HS-27A (cell line): ENCODE measurements around the gene TMEM215.
"Not testable (repeated sequence)": the region's sequence is repeated elsewhere in the genome, so short reads cannot be mapped to it uniquely, and the experiment has no call there.

Source experiments
- DNase-seq: peaks from one replicate; pipeline ENCODE4 v3.0.0-alpha.2; 2012; ENCODE audit warnings: low read depth, missing footprints

Gene TMEM215

GRCh38 chr9:32783168-32783891, at the start of gene TMEM215:
TMEM215 (plus strand) TSS chr9:32783540; CDS start chr9:32784184, 644 bp downstream.
- DNase-seq = no peak

- no peak for DNase-seq
Observed at GRCh38 chr9:32735476-32735875, 47.9 kb upstream of the TMEM215 start.

GRCh38 chr9:32737378-32737777, 46.0 kb upstream of the TMEM215 start:
- no peak for DNase-seq

- no peak for DNase-seq
Observed at GRCh38 chr9:32738501-32739172, 44.7 kb upstream of the TMEM215 start.

- peak; percentile 24 for DNase-seq
Observed at GRCh38 chr9:32741706-32742105, 41.6 kb upstream of the TMEM215 start.

DNA sequence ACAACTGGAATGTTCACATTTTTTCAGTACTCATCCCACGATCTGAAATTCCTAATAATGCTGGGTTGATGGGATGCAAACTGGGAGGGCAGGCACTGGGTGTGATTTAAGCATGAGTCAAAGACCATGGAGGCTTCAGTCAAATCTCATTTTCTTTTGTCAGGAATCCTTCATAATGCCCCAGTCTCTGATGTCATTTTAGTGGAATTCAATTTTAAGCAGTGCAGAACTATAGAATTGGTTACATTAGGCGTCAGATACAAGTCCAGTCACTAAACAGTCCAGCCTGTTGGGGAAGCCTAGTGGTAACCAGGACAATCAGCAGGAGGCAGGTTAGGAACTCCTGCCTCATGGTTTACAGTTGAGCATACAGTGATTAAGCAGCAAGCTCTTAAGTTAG, 41.0 kb upstream of the TMEM215 start:
- DNase-seq = peak; percentile 59

DNA sequence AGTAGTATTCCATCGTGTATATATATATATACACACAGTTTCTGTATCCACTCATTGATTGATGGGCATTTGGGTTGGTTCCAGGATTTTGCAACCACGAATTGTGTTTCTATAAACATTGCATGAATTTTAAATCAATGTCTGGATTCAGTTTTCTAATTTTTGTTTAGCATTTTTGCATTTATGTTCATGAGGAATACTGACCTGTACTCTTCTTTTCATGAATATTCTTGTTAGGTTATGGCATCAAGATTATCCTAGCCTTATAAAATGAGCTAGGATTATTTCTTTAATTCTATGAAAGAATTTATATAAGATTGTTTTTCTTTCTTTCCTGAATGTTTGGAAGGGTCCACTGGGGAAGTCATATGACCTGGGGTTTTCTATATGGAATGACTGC, 35.3 kb upstream of the TMEM215 start:
- DNase-seq = no peak

DNA sequence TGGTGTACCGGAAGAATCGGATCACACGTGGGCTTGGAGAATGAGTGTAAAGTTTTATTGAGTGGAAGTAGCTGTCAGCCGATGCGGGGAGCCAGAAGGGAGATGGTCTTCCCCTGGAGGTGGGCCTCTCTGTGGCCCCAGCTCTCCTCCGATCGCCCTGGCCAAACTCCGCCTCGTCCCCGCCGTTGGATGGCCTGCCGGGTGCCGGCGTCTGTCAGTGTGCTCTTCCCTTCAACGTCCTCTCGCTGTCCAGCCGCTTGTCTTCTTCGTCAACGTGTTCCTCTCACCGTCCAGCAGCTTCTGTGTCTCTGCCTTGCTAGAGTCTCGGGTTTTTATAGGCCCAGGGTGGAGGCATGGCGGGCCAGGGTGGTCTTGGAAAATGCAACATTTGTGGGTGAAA, 27.6 kb upstream of the TMEM215 start:
- DNase-seq = no peak

DNA sequence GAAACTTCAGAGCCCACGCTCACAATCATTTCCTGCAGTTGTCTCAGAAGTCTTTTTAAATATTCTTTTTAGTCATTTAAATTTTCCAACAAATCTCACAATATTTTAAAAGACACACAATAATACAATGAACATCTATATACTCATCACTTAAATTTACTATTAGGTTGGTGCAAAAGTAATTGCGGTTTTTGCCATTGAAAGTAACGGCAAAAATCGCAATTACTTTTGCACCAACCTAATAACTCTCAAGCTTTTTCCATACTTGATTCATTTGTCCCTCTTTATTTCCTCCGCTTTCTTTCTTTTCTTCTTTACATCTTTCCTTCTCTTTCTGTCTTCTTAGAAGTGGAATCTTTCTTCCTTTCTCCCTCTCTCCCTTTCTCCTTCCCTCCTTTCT, 19.2 kb upstream of the TMEM215 start:
- DNase-seq = no peak

- no peak for DNase-seq
Observed at GRCh38 chr9:32775283-32775682, 8.1 kb upstream of the TMEM215 start.

GRCh38 chr9:32776201-32776600, 7.1 kb upstream of the TMEM215 start:
- no peak for DNase-seq

DNA sequence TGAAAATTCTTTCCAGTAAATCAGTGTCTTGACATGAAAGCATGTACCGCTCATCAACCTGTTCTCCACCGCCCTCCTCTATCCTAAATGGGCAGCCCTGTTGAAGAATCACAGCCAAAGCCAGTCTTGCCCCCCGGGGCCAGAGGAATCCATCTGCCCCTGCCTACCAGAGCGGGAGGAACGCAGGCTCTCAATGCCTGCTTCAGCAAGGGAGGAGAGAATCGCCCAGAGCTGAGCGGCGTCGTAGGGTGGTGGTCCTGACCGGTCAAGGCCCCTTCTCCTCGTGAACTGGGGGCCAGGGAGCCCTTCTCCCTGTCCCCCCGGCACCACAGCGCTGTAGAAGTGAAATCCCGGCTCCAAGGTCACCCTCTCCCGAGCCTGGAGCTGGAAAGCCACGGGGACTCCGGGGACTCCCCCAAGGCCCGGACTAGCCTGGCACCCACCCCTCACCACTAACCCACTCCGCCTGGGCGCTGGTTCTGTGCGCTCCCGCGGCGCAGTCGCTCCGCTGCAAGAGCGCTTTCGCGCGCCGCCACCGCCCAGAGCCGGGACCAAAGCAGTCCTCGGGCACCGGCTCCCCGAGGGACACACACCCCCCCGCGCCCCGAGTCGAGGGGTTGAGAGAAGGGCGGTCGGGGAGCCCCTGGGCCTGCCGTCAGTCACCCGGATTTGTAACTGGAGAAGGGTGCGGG, 718 bp upstream of the TMEM215 start:
- no peak for DNase-seq

GRCh38 chr9:32787816-32788215, 4.5 kb downstream of the TMEM215 start:
- DNase-seq = no peak

- not testable (repeated sequence) for DNase-seq
Observed at GRCh38 chr9:32796015-32796414, 12.7 kb downstream of the TMEM215 start.

DNA sequence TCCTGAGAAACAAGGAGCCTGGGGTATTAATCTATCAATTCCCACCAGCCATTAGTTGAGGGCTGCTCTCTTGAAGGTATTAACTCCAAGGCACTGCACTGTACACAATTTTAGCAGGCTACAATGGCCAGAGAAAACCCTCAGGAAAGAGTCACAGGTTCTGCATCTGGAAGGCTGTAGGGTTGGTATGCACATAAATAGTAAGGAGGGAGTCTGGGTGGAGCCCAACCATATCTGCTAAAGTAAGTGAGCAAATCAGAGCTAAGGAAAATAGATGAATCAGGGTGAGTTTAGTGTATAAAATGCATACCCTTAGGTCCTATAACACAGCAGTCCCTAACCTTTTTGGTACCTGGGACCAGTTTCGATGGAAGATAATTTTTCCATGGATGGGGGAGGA, 18.2 kb downstream of the TMEM215 start:
- DNase-seq = no peak

DNA sequence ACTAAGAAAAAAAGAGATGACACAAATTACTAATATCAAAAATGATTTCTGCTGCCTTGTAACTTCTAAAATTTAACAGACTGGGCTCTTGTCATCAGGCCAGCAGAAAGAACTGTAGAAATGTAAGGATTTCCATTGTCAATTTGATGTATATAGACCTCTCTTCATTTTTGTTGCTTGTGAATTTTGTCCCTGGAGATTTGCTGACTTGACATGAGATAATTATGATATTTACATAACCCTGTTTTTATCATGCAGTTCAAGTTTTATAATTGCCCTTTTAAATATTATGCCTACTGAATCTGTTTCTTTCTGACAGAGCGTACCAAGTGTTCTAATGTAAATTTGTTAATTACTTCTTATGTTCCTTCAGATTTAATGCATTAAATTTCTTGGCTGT, 23.9 kb downstream of the TMEM215 start:
- DNase-seq = no peak

DNA sequence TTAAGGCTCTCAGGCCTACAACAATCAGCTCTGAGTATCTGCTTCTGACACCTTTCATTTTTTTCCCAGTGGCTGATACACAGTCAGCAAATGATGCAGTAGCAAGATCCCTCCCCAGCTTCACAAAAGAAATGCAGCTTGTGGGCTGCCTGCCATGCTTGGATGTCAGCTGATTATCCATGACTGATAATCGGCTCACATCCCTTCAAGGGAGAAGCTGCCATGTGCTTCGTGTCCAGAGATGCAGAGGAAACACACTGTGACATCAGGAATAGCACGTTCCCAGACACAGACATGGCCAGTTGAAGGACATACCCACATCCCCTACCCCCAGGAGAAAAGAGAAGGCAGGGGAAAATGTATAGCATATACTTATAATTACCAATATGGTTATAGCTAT, 27.9 kb downstream of the TMEM215 start:
- no peak for DNase-seq

- no peak for DNase-seq
Observed at GRCh38 chr9:32820322-32820721, 37.0 kb downstream of the TMEM215 start.

DNA sequence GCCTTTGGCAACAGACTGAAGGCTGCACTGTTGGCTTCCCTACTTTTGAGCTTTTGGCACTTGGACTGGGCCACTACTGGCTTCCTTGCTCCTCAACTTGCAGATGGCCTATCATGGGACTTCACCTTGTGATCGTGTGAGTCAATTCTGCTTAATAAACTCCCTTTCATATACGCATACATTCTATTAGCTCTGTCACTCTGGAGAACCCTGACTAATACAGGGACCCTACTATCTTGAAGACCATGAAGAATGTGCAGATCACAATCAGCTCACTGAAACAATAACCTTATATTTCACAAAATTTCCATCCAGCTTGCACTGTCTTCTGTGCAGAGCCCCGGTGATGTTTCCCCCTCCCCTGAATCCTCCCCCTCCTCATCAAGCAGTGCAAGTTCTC, 39.8 kb downstream of the TMEM215 start:
- no peak for DNase-seq

DNA sequence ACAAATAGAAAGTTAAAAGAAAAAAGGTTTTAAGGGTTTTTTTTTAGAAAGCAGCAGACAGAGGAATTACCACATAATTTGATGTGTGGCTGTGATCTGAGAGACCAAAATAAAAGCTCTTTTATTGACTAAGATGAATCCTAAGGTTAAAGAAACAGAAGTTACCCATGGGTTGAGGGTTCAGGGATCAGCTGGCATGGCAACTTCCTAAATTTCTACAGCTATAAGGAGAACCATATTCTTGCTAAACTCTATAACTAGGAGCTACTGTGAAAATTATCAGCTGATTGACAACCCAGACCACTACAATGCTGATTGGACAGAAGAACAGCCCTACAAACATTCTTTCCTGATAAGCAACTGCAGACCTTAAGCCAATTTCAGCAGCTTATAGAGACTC, 40.2 kb downstream of the TMEM215 start:
- DNase-seq = no peak

- no peak for DNase-seq
Observed at GRCh38 chr9:32825203-32825602, 41.9 kb downstream of the TMEM215 start.

- DNase-seq = no peak
Observed at GRCh38 chr9:32828861-32829260, 45.5 kb downstream of the TMEM215 start.

DNA sequence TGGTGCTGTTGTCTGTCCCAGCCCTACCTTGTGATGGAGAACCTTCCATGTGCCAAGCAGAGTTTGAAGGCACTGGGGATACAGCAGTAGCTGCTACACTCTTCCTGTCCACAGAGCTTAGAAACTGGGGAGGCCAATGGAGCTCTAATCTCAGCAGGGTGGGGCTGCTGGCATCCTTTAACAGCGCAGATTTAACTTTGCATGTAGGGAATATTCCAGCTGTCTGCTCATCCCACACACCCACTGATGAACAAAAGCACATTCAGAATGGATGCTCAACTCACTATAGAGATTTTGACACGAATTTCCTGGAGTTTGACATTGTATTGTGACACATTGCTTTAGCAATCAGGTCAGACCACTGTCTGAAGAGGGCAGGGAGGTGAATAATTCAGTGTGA, 49.0 kb downstream of the TMEM215 start:
- DNase-seq = no peak
